A549 (cell line): ENCODE results near the gene TFRC.

ENCODE experiments used
- BCL3 ChIP-seq: fragments of >200 bp; sonication (Bioruptor Twin); formaldehyde crosslinking; IDR thresholded peaks from 3 replicates; pipeline ENCODE4 v1.6.1; 2016
- CBX8 ChIP-seq: fragments of 200-600 bp; sonication (generic); IDR thresholded peaks from 2 replicates; pipeline ENCODE4 v1.6.1; 2016
- CTCF ChIP-seq: fragments of >200 bp; sonication (Bioruptor Twin); formaldehyde crosslinking; IDR thresholded peaks from 3 replicates; pipeline ENCODE4 v1.5.1; 2016
- HDAC2 ChIP-seq: fragments of 200-600 bp; sonication (generic); IDR thresholded peaks from 2 replicates; pipeline ENCODE4 v1.6.1; 2016
- MAZ ChIP-seq: fragments of 150-350 bp; IDR thresholded peaks from 2 replicates; pipeline ENCODE4 v1.6.1; 2014; ENCODE audit warnings: antibody characterized with exemption, low read depth, low read length, borderline replicate concordance
- POLR2A ChIP-seq: IDR thresholded peaks from 2 replicates; pipeline ENCODE4 v1.6.1; 2012; ENCODE audit warnings: mild to moderate bottlenecking, low read length
- RAD21 ChIP-seq, 2 experiments: fragments of >200 bp in 1 of 2; sonication (Bioruptor Twin) in 1 of 2; formaldehyde crosslinking in 1 of 2; IDR thresholded peaks in 1 of 2; conservative IDR thresholded peaks in 1 of 2; 2 replicates in 1 of 2; 3 replicates in 1 of 2; pipeline ENCODE4 v1.6.1; 2012 to 2018; ENCODE audit warnings: inconsistent platforms in 1 of 2
- REST ChIP-seq: fragments of 200-600 bp; sonication (generic); IDR thresholded peaks from 2 replicates; pipeline ENCODE4 v1.6.1; 2016; ENCODE audit warnings: antibody characterized with exemption, mild to moderate bottlenecking, moderate library complexity
- SMC3 ChIP-seq: fragments of >200 bp; sonication (Bioruptor Twin); formaldehyde crosslinking; IDR thresholded peaks from 3 replicates; pipeline ENCODE4 v1.6.1; 2018; ENCODE audit warnings: inconsistent platforms
- SREBF2 ChIP-seq: fragments of 450-650 bp; IDR thresholded peaks from 2 replicates; pipeline ENCODE4 v1.6.1; 2014; ENCODE audit warnings: mild to moderate bottlenecking, moderate library complexity
- ZFP36 ChIP-seq: fragments of 450-650 bp; IDR thresholded peaks from 2 replicates; pipeline ENCODE4 v1.6.1; 2014; ENCODE audit warnings: borderline replicate concordance; ENCODE audit not compliant: partially characterized antibody

GRCh38 chr3:196128172-196128843 is 46.4 kb upstream of the TFRC start:
- TF ChIP-seq POLR2A (no peak), SMC3 (no peak), REST (no peak), MAZ (no peak), RAD21 (conservative IDR thresholded peaks at IDR 0.05 in 1 of 2, IDR thresholded peaks at IDR 0.05 in 1 of 2) (no peak), CTCF (no peak), BCL3 (no peak), ZFP36 (no peak), CBX8 (no peak), HDAC2 (no peak), SREBF2 (no peak)
